HCT116 (cell line): ENCODE data around the gene HEATR5A.

Experiments
- CEBPB ChIP-seq: IDR thresholded peaks from 2 replicates; pipeline ENCODE4 v1.6.1; 2012; ENCODE audit warnings: low read depth
- CTCF ChIP-seq, 3 experiments: fragments of 200-600 bp in 1 of 3; sonication (generic) in 1 of 3; IDR thresholded peaks in 2 of 3; conservative IDR thresholded peaks in 1 of 3; 2 replicates each; pipeline ENCODE4 v1.5.1; 2012 to 2017; ENCODE audit warnings: low read depth in 2 of 3, low read length in 2 of 3, antibody characterized with exemption in 1 of 3, borderline replicate concordance in 1 of 3, control low read depth in 1 of 3, mild to moderate bottlenecking in 1 of 3, mixed read lengths in 1 of 3, mixed run types in 1 of 3, moderate library complexity in 1 of 3; ENCODE audit not compliant: insufficient read depth in 1 of 3
- EZH2 ChIP-seq: fragments of 200-600 bp; sonication (generic); IDR thresholded peaks from 2 replicates; pipeline ENCODE4 v1.6.1; 2017; ENCODE audit warnings: antibody characterized with exemption, mixed run types
- FOSL1 ChIP-seq: IDR thresholded peaks from 2 replicates; pipeline ENCODE4 v1.6.1; 2012; ENCODE audit warnings: low read depth
- JUND ChIP-seq: IDR thresholded peaks from 2 replicates; pipeline ENCODE4 v1.6.1; 2012
- POLR2A ChIP-seq: IDR thresholded peaks from 2 replicates; pipeline ENCODE4 v1.7.0; 2011; ENCODE audit warnings: borderline replicate concordance; ENCODE audit not compliant: insufficient read depth, insufficient read length; ENCODE audit errors: extremely low read depth
- POLR2AphosphoS5 ChIP-seq: IDR thresholded peaks from 2 replicates; pipeline ENCODE4 v1.6.1; 2011; ENCODE audit warnings: mild to moderate bottlenecking, low read depth, low read length, moderate library complexity
- REST ChIP-seq: IDR thresholded peaks from 2 replicates; pipeline ENCODE4 v1.6.1; 2012; ENCODE audit warnings: low read depth
- SIN3A ChIP-seq: IDR thresholded peaks from 2 replicates; pipeline ENCODE4 v1.6.1; 2012; ENCODE audit warnings: low read depth
- SP1 ChIP-seq: IDR thresholded peaks from 2 replicates; pipeline ENCODE4 v1.6.1; 2012; ENCODE audit warnings: low read depth
- ZNF274 ChIP-seq: fragments of 200-500 bp; sonication (Bioruptor generic); IDR thresholded peaks from 2 replicates; pipeline ENCODE4 v1.6.1; 2014; ENCODE audit warnings: mild to moderate bottlenecking, low read depth, low read length, inconsistent platforms

GRCh38 chr14:31387091-31387490 is 33.3 kb downstream of the HEATR5A start:
- no peak for TF ChIP-seq CTCF (IDR thresholded peaks at IDR 0.05 in 2 of 3, conservative IDR thresholded peaks at IDR 0.05 in 1 of 3; ENCODE audit: borderline replicate concordance in 1 of 3, insufficient read depth in 1 of 3, low read depth in 2 of 3, low read length in 2 of 3)
- no peak for TF ChIP-seq POLR2AphosphoS5
- TF ChIP-seq ZNF274, result no peak
- TF ChIP-seq SIN3A, result no peak
- no peak for TF ChIP-seq CEBPB
- TF ChIP-seq EZH2, result no peak
- no peak for TF ChIP-seq POLR2A
- TF ChIP-seq REST, result no peak
- TF ChIP-seq FOSL1, result no peak
- no peak for TF ChIP-seq SP1
- TF ChIP-seq JUND, result no peak
